T-helper 1 cell treated with Interleukin-12 subunit alpha and Interleukin-12 subunit beta and Interleukin-4 antibody, amounts not matched to agents 30 ng/mL and 1 ng/mL, for 36 hours (primary cell): ENCODE data around the gene SNAPC2. TPM values are rescaled to one million over a fixed set of nuclear protein-coding genes. Genes with fewer than 3 reads are reported as not detected.
"Not testable (repeated sequence)": the region's sequence is repeated elsewhere in the genome, so short reads cannot be mapped to it uniquely, and the experiment has no call there.

ENCODE experiments used
- intact Hi-C: fragments of 100-400 bp; cut with micrococcal nuclease; formaldehyde crosslinking; loops from one replicate; pipeline ENCODE4 v1.15.1; 2024
- total RNA-seq: library from RNA; stranded (reverse); gene quantifications from 2 replicates; pipeline ENCODE4 v1.2.3, GENCODE V29; 2022

SNAPC2 gene
- total RNA-seq, 1 donor from 2014 or later: 28.5 TPM

- intact Hi-C loops: loop anchor here (1.0 to 10.0 kb wide), 18 partner anchors 17 to 1872 kb away; partner anchors contain the start of genes ALKBH7, ELAVL1, MAP2K7 and MARCHF2
Measured at GRCh38 chr19:7920519-7921301, 572 bp downstream of the SNAPC2 start.

GRCh38 chr19:7921302-7921966 lies 1.3 kb downstream of the SNAPC2 start:
- intact Hi-C loops: loop anchor here (2.0 to 10.0 kb wide), 9 partner anchors 69 to 1871 kb away; partner anchors contain the start of genes ALKBH7, ELAVL1, NDUFA7 and PNPLA6

- intact Hi-C loops: loop anchor here (2.0 to 10.0 kb wide), 9 partner anchors 69 to 1871 kb away; partner anchors contain the start of genes ALKBH7, ELAVL1, NDUFA7 and PNPLA6
Measured at GRCh38 chr19:7921967-7922835, 2.1 kb downstream of the SNAPC2 start.

DNA sequence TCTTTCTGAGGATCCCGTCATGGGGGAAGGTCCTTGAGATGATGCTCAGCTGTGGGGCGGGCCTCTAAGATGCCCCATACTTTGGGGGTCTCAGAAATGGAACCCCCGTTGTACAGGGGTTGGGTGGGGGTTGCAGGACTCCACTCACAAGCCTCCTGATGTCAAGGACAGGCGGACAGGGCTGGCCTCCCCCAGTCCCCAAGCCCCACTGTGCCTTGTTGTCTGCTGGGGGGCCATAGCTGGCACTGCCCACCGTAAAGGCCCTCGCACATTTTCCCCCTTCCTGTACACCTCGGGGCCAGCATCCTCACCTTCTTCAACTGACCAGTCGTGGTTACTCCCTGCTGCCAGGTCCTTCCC lies 2.7 kb downstream of the SNAPC2 start:
- intact Hi-C loops: loop anchor here (5.0 to 10.0 kb wide), 4 partner anchors 241 to 1551 kb away; partner anchors contain the start of genes ALKBH7, NDUFA7, RPS28 and TRAPPC5

DNA sequence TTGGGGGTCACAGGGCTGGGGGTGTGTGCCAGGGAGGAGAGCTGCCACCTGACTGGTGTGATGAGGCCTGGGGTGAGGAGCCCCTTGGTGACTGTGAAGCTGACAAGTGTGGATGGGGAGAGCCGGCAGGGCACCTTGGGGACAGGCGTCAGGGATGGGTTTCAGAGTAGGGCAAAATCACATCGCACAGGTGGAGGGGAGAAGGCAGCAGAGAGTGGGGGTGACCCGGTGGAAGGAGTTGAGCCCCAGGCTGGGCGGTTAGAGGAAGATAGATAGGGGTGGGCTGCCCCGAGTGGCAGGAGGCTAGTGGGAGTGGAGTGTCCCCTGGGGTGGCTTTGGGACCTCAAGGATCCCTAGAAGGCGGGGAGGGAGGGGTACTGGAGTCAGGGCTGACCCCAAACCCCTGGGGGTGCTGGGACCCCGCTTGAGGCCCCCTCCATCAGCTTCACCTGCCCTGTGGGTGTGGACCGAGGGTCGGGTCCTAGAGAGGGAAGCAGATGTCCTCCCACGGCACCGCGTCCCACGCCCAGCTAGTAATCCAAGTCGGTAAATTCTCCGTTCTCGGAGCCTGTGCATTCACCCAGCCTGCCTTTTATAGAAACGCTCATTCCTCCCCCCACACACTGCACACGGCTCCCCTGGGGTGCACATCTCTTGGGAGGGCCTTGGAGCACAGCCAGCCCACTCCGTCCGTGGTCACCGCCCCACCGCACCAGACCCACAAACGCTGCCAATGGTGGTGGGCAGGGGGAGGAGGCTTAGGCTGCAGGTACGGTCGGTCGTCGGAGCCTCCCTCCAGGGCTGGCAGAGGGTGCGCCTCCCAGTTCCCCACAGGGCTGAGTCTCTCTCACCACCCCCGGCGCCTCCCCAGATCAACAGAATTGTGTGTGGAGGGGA lies 3.4 kb downstream of the SNAPC2 start:
- intact Hi-C loops: loop anchor here (5.0 to 10.0 kb wide), 4 partner anchors 241 to 1551 kb away; partner anchors contain the start of genes ALKBH7, NDUFA7, RPS28 and TRAPPC5

- intact Hi-C loops: loop anchor here (5.0 to 10.0 kb wide), 4 partner anchors 242 to 1552 kb away; partner anchors contain the start of genes ALKBH7, NDUFA7, RPS28 and TRAPPC5
Measured at GRCh38 chr19:7924241-7924640, 4.1 kb downstream of the SNAPC2 start.

- intact Hi-C loops: loop anchor here (1.0 to 10.0 kb wide), 6 partner anchors 19 to 1552 kb away; partner anchors contain the start of genes ALKBH7, NDUFA7, RPS28 and TIMM44
Measured at GRCh38 chr19:7924651-7925170, 4.6 kb downstream of the SNAPC2 start.

DNA sequence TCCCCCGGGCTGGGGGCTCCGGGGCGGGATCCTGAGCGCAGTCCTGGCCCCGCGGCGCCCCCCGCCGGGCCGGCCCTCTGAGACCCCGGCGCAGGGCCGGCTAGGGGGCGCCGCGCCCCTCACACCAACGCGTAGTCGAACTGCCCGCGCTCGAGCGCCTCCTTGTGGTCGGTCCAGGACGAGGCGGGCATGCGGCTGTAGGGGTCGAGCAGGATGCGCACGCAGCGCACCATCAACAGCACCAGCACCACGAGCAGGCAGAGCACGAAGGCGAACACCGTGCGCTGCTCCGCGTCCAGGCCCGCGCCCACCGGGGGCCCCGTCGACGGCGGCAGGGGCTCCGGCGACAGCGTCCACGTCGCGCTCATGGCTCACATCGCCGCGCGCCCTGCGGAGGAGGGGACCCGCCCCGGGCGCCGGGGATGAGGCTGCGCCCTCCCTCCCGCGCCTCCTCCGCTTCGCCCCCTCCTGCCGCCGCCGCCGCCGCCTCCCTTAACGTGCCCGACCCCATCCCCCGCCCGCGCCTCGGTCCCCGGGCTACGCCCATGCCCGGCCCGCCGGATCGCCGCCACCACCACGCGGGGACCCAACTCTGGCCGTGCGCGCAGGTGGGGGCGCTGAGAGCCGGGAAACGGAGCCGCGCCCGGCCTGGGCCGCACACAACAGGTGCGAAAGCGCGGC lies 5.2 kb downstream of the SNAPC2 start:
- intact Hi-C loops: loop anchor here (1.0 to 10.0 kb wide), 4 partner anchors 18 to 589 kb away; partner anchors contain the start of genes NDUFA7, RPS28, TIMM44 and ZNF414

DNA sequence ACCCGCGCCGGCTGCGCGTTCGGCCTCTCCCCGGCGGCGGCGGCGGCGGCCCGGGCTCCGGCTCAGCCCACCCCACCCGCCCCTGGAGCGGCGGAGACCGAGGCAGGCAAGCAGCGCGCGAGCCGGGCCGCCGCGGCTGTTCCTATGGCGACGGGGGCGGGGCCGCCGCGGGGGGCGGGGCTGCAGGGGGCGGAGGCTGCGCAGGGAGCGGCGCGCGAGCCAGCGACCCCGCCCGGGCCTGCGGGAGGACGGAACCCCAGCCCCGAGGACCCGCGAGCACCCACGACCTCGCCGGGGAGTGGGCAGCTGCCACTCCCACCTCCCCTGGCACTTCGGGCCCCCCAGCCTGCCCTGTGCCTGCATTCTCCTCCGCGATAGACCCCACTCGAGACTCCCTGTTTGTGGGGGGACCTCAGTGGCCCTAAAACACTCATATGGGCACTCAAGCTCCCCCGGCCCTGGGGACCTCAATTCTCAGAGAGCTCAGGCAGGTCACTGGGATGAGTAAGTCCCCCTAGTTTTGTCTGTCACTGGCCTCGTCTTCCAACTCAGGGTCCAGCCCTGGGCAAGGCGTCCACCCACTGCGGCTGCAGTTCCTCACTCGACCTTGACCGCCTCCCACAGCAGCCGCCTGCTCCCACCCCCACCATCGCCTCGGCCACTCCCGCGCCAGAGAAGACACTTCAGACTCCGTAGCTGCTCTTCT lies 6.0 kb downstream of the SNAPC2 start, which contains the start of gene CTXN1:
Gene CTXN1, minus strand, starts transcription at position 115 of the 706 bp plus-strand sequence. CDS start 597 bp downstream, outside the sequence.
- intact Hi-C loops: loop anchor here (10.0 kb wide), 2 partner anchors 399 to 589 kb away; partner anchors contain the start of genes NDUFA7, RPS28 and ZNF414

GRCh38 chr19:7926727-7927604 lies 6.8 kb downstream of the SNAPC2 start:
- intact Hi-C loops: loop anchor here (10.0 kb wide), 2 partner anchors 398 to 588 kb away; partner anchors contain the start of genes NDUFA7, RPS28 and ZNF414

GRCh38 chr19:7927605-7928333 lies 7.6 kb downstream of the SNAPC2 start:
- intact Hi-C loops: loop anchor here (10.0 kb wide), 2 partner anchors 397 to 587 kb away; partner anchors contain the start of genes NDUFA7, RPS28 and ZNF414

DNA sequence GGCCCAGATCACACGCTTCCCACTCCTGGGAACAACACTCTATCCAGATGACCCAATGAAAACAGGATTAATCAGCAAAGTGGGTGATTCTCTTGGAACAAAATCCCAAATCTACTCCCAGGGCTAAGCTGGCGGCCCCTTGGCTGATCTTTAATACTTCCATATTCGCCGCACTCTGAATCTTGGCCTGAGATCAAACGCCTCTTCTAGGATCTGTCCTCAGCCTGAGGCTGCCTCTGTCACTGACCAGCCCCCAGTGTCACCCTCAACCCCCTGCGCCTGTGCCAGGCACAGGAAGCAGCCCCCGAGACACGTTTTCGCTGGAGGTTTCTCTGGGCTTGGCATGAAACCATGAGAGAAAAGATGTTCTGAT lies 8.2 kb downstream of the SNAPC2 start:
- intact Hi-C loops: loop anchor here (10.0 kb wide), 2 partner anchors 396 to 586 kb away; partner anchors contain the start of genes NDUFA7, RPS28 and ZNF414

DNA sequence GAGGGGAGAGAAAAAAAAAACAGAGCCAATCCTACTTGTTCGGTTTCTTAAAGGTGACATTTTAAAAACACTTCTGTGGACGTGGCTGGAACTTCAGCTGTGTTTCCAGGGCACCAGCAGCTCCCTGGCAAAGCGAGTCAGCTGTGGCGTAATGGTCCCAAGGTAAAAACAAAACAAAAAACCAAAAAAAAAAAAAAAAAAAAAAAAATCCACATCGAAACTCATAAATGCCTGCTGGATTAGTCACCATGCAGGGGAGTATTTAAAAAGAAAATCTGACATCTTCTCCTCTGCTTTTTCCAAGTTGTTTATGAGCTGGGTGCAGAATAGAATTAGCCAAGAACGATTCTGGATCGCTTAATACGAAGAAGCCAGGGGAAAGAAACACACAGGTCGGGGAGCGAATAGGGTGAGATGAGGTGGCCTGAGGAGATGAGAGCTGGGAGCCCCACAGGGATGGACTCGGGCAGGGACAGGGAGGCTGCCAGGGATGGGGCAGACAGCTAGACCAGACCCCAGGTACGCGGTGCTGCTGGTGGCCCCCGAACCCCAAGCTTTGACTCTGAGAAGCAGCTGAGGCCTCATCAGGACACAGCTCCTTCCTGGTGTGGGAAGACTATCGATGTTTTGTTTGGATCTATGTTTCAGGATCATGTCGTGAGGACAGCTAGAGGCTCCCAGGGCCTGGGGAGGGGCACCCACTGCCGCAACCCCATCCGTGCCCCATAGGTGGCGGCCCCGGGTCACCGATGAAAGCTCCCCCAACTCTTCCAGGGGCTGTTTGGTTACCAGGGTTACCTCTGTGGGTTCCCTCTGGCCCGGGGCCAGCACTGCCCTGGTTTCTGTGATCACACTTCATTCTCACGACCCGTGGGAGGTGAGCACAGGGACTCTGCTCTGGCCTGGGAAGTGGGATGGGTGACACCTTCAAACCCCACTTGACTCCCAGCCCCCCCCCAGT lies 8.9 kb downstream of the SNAPC2 start:
- intact Hi-C loops: loop anchor here (1.0 to 10.0 kb wide), 3 partner anchors 14 to 586 kb away; partner anchors contain the start of genes NDUFA7, RPS28, TIMM44 and ZNF414

GRCh38 chr19:7930030-7930429 lies 9.9 kb downstream of the SNAPC2 start:
- intact Hi-C loops: not testable (repeated sequence)

DNA sequence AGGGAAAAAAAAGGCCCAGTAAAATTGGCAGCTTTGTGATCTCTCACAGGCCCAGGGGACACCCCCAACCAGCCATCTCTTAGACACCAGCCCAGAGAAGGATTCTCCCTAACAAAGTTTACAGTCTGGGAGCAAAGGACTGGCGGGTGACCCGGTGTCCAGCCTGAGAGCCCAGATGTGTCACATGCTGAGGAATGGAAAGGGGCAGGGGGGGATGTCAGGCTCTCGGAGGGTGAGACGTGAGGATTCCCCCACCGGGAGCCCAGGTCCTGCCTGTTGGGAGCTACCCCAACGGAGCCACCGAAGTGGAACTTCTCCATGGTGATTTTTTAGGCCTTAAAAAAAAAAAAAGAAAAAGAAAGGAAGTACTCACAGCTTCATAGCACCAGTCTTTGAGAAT lies 10.6 kb downstream of the SNAPC2 start:
- intact Hi-C loops: no loop called here
